ENCODE measurements around the gene METRNL. TPM values are rescaled to one million over a fixed set of nuclear protein-coding genes. Genes with fewer than 3 reads are reported as not detected.

METRNL gene
- total and polyA plus RNA-seq, 5 donors from 2014 or later, result 0.47 to 22.7 (median 0.84) TPM

- Mint-ChIP-seq H3K4me3 (no peak overlapping the region), H3K27me3 (peaks cover 13% of the 10 kb centered on the region), H3K9me3 (peaks cover 0 to 2% (median 0%) of the 10 kb centered on the region in 7 donors), H3K36me3 (no peaks in the 10 kb centered on the region), H3K27ac (no peak overlapping the region), H3K4me1 (peaks cover 0 to 38% (median 12%) of the 10 kb centered on the region in 4 donors)
- Histone ChIP-seq H3K4me1 (ENCODE audit: control insufficient read depth, insufficient read depth, low read length, poor library complexity, severe bottlenecking) (peaks cover 21% of the 10 kb centered on the region), H3K9me3 (ENCODE audit: control insufficient read depth in 2 of 2, low read length in 2 of 2) (no peaks in the 10 kb centered on the region), H3K27me3 (ENCODE audit: control insufficient read depth, insufficient read depth, low read length) (peaks cover 5% of the 10 kb centered on the region), H3K27ac (ENCODE audit: insufficient read depth, low read length, poor library complexity, severe bottlenecking) (no peak overlapping the region), H3K36me3 (ENCODE audit: control insufficient read depth, insufficient read depth, low read length) (no peaks in the 10 kb centered on the region), H3K4me3 (ENCODE audit: low read depth, low read length) (no peak overlapping the region)
- ATAC-seq (ENCODE audit: low read depth in 2 of 2) (peak; percentile 11 to 22), DNase-seq (no peak)
Measured at GRCh38 chr17:83079766-83080578, 563 bp downstream of the METRNL start.

GRCh38 chr17:83080579-83080857 is 1.1 kb downstream of the METRNL start:
- Histone ChIP-seq H3K4me3 (ENCODE audit: low read depth, low read length) (no peak overlapping the region), H3K9me3 (ENCODE audit: control insufficient read depth in 2 of 2, low read length in 2 of 2) (no peaks in the 10 kb centered on the region), H3K4me1 (ENCODE audit: control insufficient read depth, insufficient read depth, low read length, poor library complexity, severe bottlenecking) (peaks cover 21% of the 10 kb centered on the region), H3K27ac (ENCODE audit: insufficient read depth, low read length, poor library complexity, severe bottlenecking) (no peak overlapping the region), H3K36me3 (ENCODE audit: control insufficient read depth, insufficient read depth, low read length) (no peaks in the 10 kb centered on the region), H3K27me3 (ENCODE audit: control insufficient read depth, insufficient read depth, low read length) (peaks cover 5% of the 10 kb centered on the region)
- no peaks in the 10 kb centered on the region for H3K36me3 Mint-ChIP-seq
- ATAC-seq (ENCODE audit: low read depth in 2 of 2), result no peak
- H3K27ac Mint-ChIP-seq, result no peak overlapping the region
- peaks cover 13% of the 10 kb centered on the region for H3K27me3 Mint-ChIP-seq
- H3K9me3 Mint-ChIP-seq, result peaks cover 0 to 2% (median 0%) of the 10 kb centered on the region in 7 donors
- peak in 1 of 3 donors; percentile 31 for DNase-seq
- peaks cover 0 to 36% (median 12%) of the 10 kb centered on the region in 4 donors for H3K4me1 Mint-ChIP-seq
- H3K4me3 Mint-ChIP-seq, result no peak overlapping the region

- Mint-ChIP-seq H3K4me1 (peaks cover 0 to 37% (median 12%) of the 10 kb centered on the region in 4 donors), H3K27ac (no peak overlapping the region), H3K36me3 (peaks cover 3% of the 10 kb centered on the region), H3K4me3 (peak overlapping the region in 2 of 4 donors; percentile 76 to 84), H3K27me3 (peaks cover 17% of the 10 kb centered on the region), H3K9me3 (peaks cover 0 to 2% (median 0%) of the 10 kb centered on the region in 7 donors)
- Histone ChIP-seq H3K4me3 (ENCODE audit: low read depth, low read length) (no peak overlapping the region), H3K4me1 (ENCODE audit: control insufficient read depth, insufficient read depth, low read length, poor library complexity, severe bottlenecking) (peaks cover 21% of the 10 kb centered on the region), H3K27ac (ENCODE audit: insufficient read depth, low read length, poor library complexity, severe bottlenecking) (no peak overlapping the region), H3K36me3 (ENCODE audit: control insufficient read depth, insufficient read depth, low read length) (no peaks in the 10 kb centered on the region), H3K9me3 (ENCODE audit: control insufficient read depth in 2 of 2, low read length in 2 of 2) (no peaks in the 10 kb centered on the region), H3K27me3 (ENCODE audit: control insufficient read depth, insufficient read depth, low read length) (peaks cover 5% of the 10 kb centered on the region)
- DNase-seq (peak in 1 of 3 donors; percentile 33), ATAC-seq (ENCODE audit: low read depth in 2 of 2) (peak in 1 of 2 donors; percentile 1)
Measured at GRCh38 chr17:83080858-83081683, 1.7 kb downstream of the METRNL start.

GRCh38 chr17:83081684-83082201 is 2.3 kb downstream of the METRNL start:
- Histone ChIP-seq H3K4me1 (ENCODE audit: control insufficient read depth, insufficient read depth, low read length, poor library complexity, severe bottlenecking) (peaks cover 21% of the 10 kb centered on the region), H3K9me3 (ENCODE audit: control insufficient read depth in 2 of 2, low read length in 2 of 2) (no peaks in the 10 kb centered on the region), H3K4me3 (ENCODE audit: low read depth, low read length) (no peak overlapping the region), H3K27ac (ENCODE audit: insufficient read depth, low read length, poor library complexity, severe bottlenecking) (no peak overlapping the region), H3K27me3 (ENCODE audit: control insufficient read depth, insufficient read depth, low read length) (peaks cover 5% of the 10 kb centered on the region), H3K36me3 (ENCODE audit: control insufficient read depth, insufficient read depth, low read length) (no peaks in the 10 kb centered on the region)
- Mint-ChIP-seq H3K4me3 (peak overlapping the region; percentile 67 to 84 (median 80)), H3K27me3 (peaks cover 18% of the 10 kb centered on the region), H3K36me3 (peaks cover 4% of the 10 kb centered on the region), H3K9me3 (peaks cover 0 to 2% (median 0%) of the 10 kb centered on the region in 7 donors), H3K27ac (peak overlapping the region in 1 of 3 donors; percentile 58), H3K4me1 (peaks cover 0 to 37% (median 12%) of the 10 kb centered on the region in 4 donors)
- ATAC-seq (ENCODE audit: low read depth in 2 of 2), result no peak
- no peak for DNase-seq

GRCh38 chr17:83082424-83082823 is 3.0 kb downstream of the METRNL start:
- H3K36me3 ChIP-seq (ENCODE audit: control insufficient read depth, insufficient read depth, low read length), result no peaks in the 10 kb centered on the region

GRCh38 chr17:83082909-83083367 is 3.5 kb downstream of the METRNL start:
- Mint-ChIP-seq H3K4me3 (peak overlapping the region; percentile 76 to 84 (median 83)), H3K9me3 (peaks cover 0 to 2% (median 0%) of the 10 kb centered on the region in 7 donors), H3K36me3 (peaks cover 4% of the 10 kb centered on the region), H3K27me3 (peaks cover 12% of the 10 kb centered on the region), H3K4me1 (peaks cover 0 to 32% (median 10%) of the 10 kb centered on the region in 4 donors), H3K27ac (peak overlapping the region; percentile 48 to 72 (median 67))
- peaks cover 19% of the 10 kb centered on the region for H3K4me1 ChIP-seq (ENCODE audit: control insufficient read depth, insufficient read depth, low read length, poor library complexity, severe bottlenecking)
- H3K27ac ChIP-seq (ENCODE audit: insufficient read depth, low read length, poor library complexity, severe bottlenecking), result no peak overlapping the region
- no peak overlapping the region for H3K4me3 ChIP-seq (ENCODE audit: low read depth, low read length)
- peaks cover 5% of the 10 kb centered on the region for H3K27me3 ChIP-seq (ENCODE audit: control insufficient read depth, insufficient read depth, low read length)
- no peaks in the 10 kb centered on the region for H3K36me3 ChIP-seq (ENCODE audit: control insufficient read depth, insufficient read depth, low read length)
- no peak for ATAC-seq (ENCODE audit: low read depth in 2 of 2)
- no peak for DNase-seq
- H3K9me3 ChIP-seq (ENCODE audit: control insufficient read depth in 2 of 2, low read length in 2 of 2), result no peaks in the 10 kb centered on the region

More at GRCh38 chr17:83082424-83082823, 3.0 kb downstream of the METRNL start:
- DNase-seq (no peak), ATAC-seq (ENCODE audit: low read depth in 2 of 2) (no peak)
- Histone ChIP-seq H3K9me3 (ENCODE audit: control insufficient read depth in 2 of 2, low read length in 2 of 2) (no peaks in the 10 kb centered on the region), H3K27ac (ENCODE audit: insufficient read depth, low read length, poor library complexity, severe bottlenecking) (no peak overlapping the region), H3K4me1 (ENCODE audit: control insufficient read depth, insufficient read depth, low read length, poor library complexity, severe bottlenecking) (peaks cover 21% of the 10 kb centered on the region), H3K4me3 (ENCODE audit: low read depth, low read length) (no peak overlapping the region), H3K27me3 (ENCODE audit: control insufficient read depth, insufficient read depth, low read length) (peaks cover 5% of the 10 kb centered on the region)
- peaks cover 0 to 2% (median 0%) of the 10 kb centered on the region in 7 donors for H3K9me3 Mint-ChIP-seq
- peak overlapping the region; percentile 67 to 84 (median 80) for H3K4me3 Mint-ChIP-seq
- H3K36me3 Mint-ChIP-seq, result peaks cover 4% of the 10 kb centered on the region
- H3K4me1 Mint-ChIP-seq, result peaks cover 0 to 35% (median 10%) of the 10 kb centered on the region in 4 donors
- H3K27ac Mint-ChIP-seq, result peak overlapping the region in 2 of 3 donors; percentile 58 to 72
- peaks cover 13% of the 10 kb centered on the region for H3K27me3 Mint-ChIP-seq

GRCh38 chr17:83083368-83084201 is 4.2 kb downstream of the METRNL start:
- DNase-seq (no peak), ATAC-seq (ENCODE audit: low read depth in 2 of 2) (peak; percentile 22)
- no peaks in the 10 kb centered on the region for H3K36me3 ChIP-seq (ENCODE audit: control insufficient read depth, insufficient read depth, low read length)
- H3K27me3 ChIP-seq (ENCODE audit: control insufficient read depth, insufficient read depth, low read length), result peaks cover 5% of the 10 kb centered on the region
- H3K9me3 ChIP-seq (ENCODE audit: control insufficient read depth in 2 of 2, low read length in 2 of 2), result no peaks in the 10 kb centered on the region
- Mint-ChIP-seq H3K27me3 (peaks cover 12% of the 10 kb centered on the region), H3K4me3 (peak overlapping the region; percentile 50 to 83 (median 80)), H3K27ac (peak overlapping the region in 2 of 3 donors; percentile 43 to 67), H3K4me1 (peaks cover 0 to 28% (median 10%) of the 10 kb centered on the region in 4 donors), H3K9me3 (peaks cover 0 to 2% (median 0%) of the 10 kb centered on the region in 7 donors), H3K36me3 (peaks cover 4% of the 10 kb centered on the region)
- no peak overlapping the region for H3K27ac ChIP-seq (ENCODE audit: insufficient read depth, low read length, poor library complexity, severe bottlenecking)
- H3K4me1 ChIP-seq (ENCODE audit: control insufficient read depth, insufficient read depth, low read length, poor library complexity, severe bottlenecking), result peaks cover 13% of the 10 kb centered on the region
- H3K4me3 ChIP-seq (ENCODE audit: low read depth, low read length), result no peak overlapping the region
